Osteoblast (primary cell): ENCODE results near the gene CHKA. TPM values are rescaled to one million over a fixed set of nuclear protein-coding genes. Genes with fewer than 3 reads are reported as not detected.

Experiments
- DNase-seq: peaks from one replicate; pipeline ENCODE4 v3.0.0; 2011; ENCODE audit warnings: low spot score, mixed read lengths; ENCODE audit not compliant: insufficient read length; ENCODE audit errors: missing footprints
- H2AFZ ChIP-seq: 2 replicates; pipeline ENCODE4 v1.6.0; 2011; ENCODE audit warnings: mild to moderate bottlenecking, low read length
- H3K27ac ChIP-seq: 2 replicates; pipeline ENCODE4 v1.5.1; 2011; ENCODE audit warnings: mild to moderate bottlenecking, low read depth, low read length, moderate library complexity
- H3K27me3 ChIP-seq: 2 replicates; pipeline ENCODE4 v1.6.0; 2012; ENCODE audit warnings: mild to moderate bottlenecking, control low read depth, inconsistent platforms, low read length, moderate library complexity; ENCODE audit not compliant: insufficient read depth
- H3K36me3 ChIP-seq: 2 replicates; pipeline ENCODE4 v1.5.1; 2011; ENCODE audit warnings: mild to moderate bottlenecking, low read length, control low read depth, moderate library complexity; ENCODE audit not compliant: insufficient read depth
- H3K4me1 ChIP-seq: 2 replicates; pipeline ENCODE4 v1.5.1; 2011; ENCODE audit warnings: mild to moderate bottlenecking, low read length, control low read depth, moderate library complexity; ENCODE audit not compliant: insufficient read depth
- H3K4me2 ChIP-seq: 2 replicates; pipeline ENCODE4 v1.6.0; 2011; ENCODE audit warnings: mild to moderate bottlenecking, low read length; ENCODE audit not compliant: insufficient read depth
- H3K4me3 ChIP-seq: fragments of 200-600 bp; sonication (generic); 3 replicates; pipeline ENCODE4 v1.5.1; 2012; ENCODE audit warnings: mild to moderate bottlenecking, low read length, inconsistent platforms; ENCODE audit not compliant: insufficient read depth
- H3K79me2 ChIP-seq: 2 replicates; pipeline ENCODE4 v1.6.0; 2012; ENCODE audit warnings: mild to moderate bottlenecking, low read length, control low read depth, inconsistent platforms; ENCODE audit not compliant: insufficient read depth
- H3K9me3 ChIP-seq: 2 replicates; pipeline ENCODE4 v1.5.1; 2011; ENCODE audit warnings: low read depth, low read length, control low read depth
- H4K20me1 ChIP-seq: 2 replicates; pipeline ENCODE4 v1.6.0; 2012; ENCODE audit warnings: mild to moderate bottlenecking, low read length, control low read depth; ENCODE audit not compliant: insufficient read depth
- total RNA-seq: library from RNA; depleted of rRNA; stranded (reverse); fragments of >200 nt; gene quantifications from 2 replicates; pipeline ENCODE4 v1.2.3, GENCODE V29; 2012
- TF ChIP-seq, protein P1 (sequence below): IDR thresholded peaks from 2 replicates; pipeline ENCODE4 v1.5.1; 2011; ENCODE audit warnings: mild to moderate bottlenecking, low read depth, low read length, moderate library complexity; ENCODE audit errors: extremely low read depth

CHKA gene
- total RNA-seq, 1 donor, result 29.0 TPM

DNA sequence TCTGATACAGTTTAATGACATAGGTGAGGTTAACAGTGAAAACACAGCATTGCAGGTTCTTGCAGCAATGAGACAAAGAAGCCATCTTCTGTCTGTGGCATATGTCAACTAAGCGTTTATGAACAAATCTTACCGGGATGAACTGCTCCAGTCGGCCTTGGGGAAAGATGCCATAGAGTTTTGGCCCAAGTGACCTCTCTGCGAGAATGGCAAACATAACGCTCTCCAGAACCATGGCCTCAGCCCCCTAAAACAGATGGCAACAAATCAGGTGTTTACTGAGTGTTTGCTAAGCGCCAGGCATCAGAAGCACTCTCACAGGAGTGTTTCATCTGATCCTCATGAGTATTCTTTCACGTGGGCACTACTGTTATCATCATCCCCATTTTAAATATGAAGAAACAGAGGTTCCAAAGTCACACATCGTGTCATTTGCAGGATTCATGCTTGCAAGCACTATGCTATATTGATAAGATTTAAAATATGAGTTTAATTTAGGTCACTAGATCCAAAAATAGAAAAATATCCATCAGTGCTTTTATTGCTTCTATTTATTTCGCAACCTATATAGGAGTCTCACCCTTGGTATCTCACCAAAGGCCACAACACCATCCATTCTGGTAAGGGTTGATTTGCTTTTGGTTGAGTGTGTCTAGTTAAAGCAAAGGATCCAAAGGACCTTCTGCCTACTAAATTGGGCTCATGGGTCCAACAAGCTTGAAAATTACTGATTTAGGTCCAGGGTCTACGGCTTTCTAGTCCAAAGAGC lies 46.4 kb downstream of the CHKA start:
- DNase-seq, result no peak
- no peaks in the 10 kb centered on the region for H3K27me3 ChIP-seq
- H3K4me3 ChIP-seq, result no peak overlapping the region
- no peak overlapping the region for H2AFZ ChIP-seq
- no peaks in the 10 kb centered on the region for H4K20me1 ChIP-seq
- H3K27ac ChIP-seq, result no peak overlapping the region
- H3K9me3 ChIP-seq, result no peaks in the 10 kb centered on the region
- H3K4me1 ChIP-seq, result no peaks in the 10 kb centered on the region
- no peak overlapping the region for H3K4me2 ChIP-seq
- no peaks in the 10 kb centered on the region for H3K79me2 ChIP-seq
- TF ChIP-seq, protein P1, sequence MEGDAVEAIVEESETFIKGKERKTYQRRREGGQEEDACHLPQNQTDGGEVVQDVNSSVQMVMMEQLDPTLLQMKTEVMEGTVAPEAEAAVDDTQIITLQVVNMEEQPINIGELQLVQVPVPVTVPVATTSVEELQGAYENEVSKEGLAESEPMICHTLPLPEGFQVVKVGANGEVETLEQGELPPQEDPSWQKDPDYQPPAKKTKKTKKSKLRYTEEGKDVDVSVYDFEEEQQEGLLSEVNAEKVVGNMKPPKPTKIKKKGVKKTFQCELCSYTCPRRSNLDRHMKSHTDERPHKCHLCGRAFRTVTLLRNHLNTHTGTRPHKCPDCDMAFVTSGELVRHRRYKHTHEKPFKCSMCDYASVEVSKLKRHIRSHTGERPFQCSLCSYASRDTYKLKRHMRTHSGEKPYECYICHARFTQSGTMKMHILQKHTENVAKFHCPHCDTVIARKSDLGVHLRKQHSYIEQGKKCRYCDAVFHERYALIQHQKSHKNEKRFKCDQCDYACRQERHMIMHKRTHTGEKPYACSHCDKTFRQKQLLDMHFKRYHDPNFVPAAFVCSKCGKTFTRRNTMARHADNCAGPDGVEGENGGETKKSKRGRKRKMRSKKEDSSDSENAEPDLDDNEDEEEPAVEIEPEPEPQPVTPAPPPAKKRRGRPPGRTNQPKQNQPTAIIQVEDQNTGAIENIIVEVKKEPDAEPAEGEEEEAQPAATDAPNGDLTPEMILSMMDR, result no peak
- H3K36me3 ChIP-seq, result peaks cover 18% of the 10 kb centered on the region

DNA sequence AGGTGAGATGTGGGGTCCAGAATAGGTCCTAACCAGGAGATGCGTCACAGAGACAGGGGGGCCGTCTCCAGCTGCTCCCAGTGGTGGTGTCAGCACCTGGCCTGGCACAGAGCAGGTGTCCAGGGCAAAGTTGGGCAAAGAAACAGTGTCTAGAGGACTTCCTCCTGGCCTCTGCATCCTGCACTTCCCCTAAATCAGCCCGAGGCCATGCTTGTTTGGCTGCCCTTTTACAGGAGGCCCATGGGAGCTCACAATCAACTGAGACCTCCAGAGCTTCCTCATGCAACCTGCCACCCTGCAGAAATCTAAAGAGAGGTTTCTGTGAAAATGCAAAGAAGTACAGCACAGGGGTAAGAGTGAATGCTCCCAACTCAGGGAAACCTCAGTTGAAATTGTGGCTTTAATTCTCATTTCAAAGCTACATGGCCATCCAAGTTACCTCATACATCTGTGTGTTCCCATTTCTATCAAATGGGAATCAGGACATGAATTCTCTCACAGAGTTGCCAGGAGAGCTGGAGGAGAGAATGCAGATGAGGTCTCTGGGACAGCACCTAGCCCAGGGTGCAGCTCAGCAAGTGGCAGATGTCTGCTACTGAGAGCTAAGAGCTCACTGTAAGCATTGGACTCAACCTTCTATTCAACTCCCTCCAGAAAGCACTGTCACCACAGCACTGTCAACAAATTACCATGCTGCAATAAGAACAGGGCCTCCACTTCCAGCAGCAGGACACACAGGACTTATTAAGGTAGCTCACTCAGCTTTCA lies 49.7 kb downstream of the CHKA start:
- no peak overlapping the region for H2AFZ ChIP-seq
- H3K4me3 ChIP-seq, result no peak overlapping the region
- TF ChIP-seq, protein P1, result no peak
- no peaks in the 10 kb centered on the region for H3K9me3 ChIP-seq
- DNase-seq, result no peak
- no peaks in the 10 kb centered on the region for H3K27me3 ChIP-seq
- no peaks in the 10 kb centered on the region for H4K20me1 ChIP-seq
- no peaks in the 10 kb centered on the region for H3K4me1 ChIP-seq
- peaks cover 27% of the 10 kb centered on the region for H3K36me3 ChIP-seq
- no peaks in the 10 kb centered on the region for H3K79me2 ChIP-seq
- no peak overlapping the region for H3K27ac ChIP-seq
- no peak overlapping the region for H3K4me2 ChIP-seq

DNA sequence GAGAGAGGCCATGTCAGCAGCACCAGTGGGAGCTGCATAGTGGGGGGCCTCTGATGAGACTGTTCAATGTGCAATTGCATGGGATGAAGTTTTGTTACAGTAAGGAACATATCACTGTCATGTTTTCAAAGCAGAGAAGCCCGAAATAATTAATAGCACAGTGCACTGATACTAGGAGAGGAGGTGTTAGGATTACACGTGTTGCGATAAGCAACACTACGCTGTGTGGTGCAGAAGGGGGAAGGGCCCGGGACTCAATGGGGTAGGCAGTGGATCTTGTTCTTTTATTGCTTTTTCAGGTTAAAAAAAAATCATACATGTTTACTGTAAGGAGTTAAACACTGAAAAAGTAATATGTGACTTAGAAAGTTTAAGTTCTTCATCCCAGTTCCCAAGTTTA lies 53.2 kb downstream of the CHKA start:
- Histone ChIP-seq H3K4me2 (no peak overlapping the region), H3K9me3 (no peaks in the 10 kb centered on the region), H3K4me1 (no peaks in the 10 kb centered on the region)

More for the DNA sequence above, 53.2 kb downstream of the CHKA start:
- DNase-seq, result no peak
- H3K36me3 ChIP-seq, result peaks cover 37% of the 10 kb centered on the region
- H3K4me3 ChIP-seq, result no peak overlapping the region
- no peak overlapping the region for H3K27ac ChIP-seq
- no peaks in the 10 kb centered on the region for H4K20me1 ChIP-seq
- no peaks in the 10 kb centered on the region for H3K79me2 ChIP-seq
- H2AFZ ChIP-seq, result no peak overlapping the region
- TF ChIP-seq, protein P1, result no peak
- H3K27me3 ChIP-seq, result no peaks in the 10 kb centered on the region
